ENCODE results near the gene FCAMR. TPM values are rescaled to one million over a fixed set of nuclear protein-coding genes. Genes with fewer than 3 reads are reported as not detected.
A peak's percentile ranks its signal among the peaks of the same experiment; 100 is the strongest.

FCAMR gene
- total RNA-seq, 2 donors from 2014 or later = 0.56 to 4.5 TPM

DNA sequence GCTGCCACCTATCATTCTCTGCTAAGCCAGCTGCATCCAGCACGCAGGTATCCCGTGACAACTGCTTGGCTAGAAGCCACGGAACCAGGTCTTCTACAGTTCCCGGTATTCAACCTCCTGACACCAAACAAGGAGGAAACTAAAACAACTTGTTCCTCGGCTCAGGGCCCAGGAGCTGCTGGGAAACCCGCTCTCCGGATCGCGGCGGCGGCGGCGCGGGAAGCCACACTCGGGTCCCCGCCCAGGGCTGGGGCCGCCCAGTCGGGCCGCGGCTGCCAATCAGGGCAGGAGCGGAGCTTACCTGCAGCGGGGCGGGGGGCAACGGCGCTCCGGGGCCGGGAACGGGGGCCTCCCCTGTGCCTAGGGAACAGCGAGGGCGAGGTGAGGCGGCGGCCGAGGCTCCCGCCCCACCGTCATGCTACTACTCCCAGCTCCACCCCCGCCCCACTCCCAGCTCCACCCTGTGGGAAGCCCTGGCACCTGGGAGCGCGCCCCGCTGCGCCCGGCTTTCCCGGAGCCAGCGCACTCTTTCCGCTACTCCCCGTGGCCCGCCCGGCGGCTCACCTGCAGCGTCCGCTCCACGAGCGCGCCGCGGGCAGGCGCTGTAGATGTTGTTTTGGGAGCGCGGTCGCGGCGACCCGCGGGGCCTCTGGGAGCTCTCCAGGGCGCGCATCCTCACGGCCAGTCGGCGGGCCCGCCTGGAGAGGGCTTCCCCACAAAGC, 60.9 kb downstream of the FCAMR start:
- Histone ChIP-seq H3K9ac (ENCODE audit: low read depth in 2 of 2, low read length in 2 of 2) (peak overlapping the region in 1 of 2 donors; percentile 52), H3K4me1 (peaks cover 11% of the 10 kb centered on the region), H3K27me3 (no peaks in the 10 kb centered on the region), H3K36me3 (no peaks in the 10 kb centered on the region), H3K4me3 (peak overlapping the region; percentile 41), H3K27ac (peak overlapping the region; percentile 29), H3K9me3 (no peaks in the 10 kb centered on the region)
- peak; percentile 84 for DNase-seq
- intact Hi-C loops (cut with DNase I) = loop anchor here (5.0 kb wide), 1 partner anchor 47 kb away; no protein-coding TSS in a partner anchor
- no peak for TF ChIP-seq CTCF (IDR thresholded peaks at IDR 0.05)

DNA sequence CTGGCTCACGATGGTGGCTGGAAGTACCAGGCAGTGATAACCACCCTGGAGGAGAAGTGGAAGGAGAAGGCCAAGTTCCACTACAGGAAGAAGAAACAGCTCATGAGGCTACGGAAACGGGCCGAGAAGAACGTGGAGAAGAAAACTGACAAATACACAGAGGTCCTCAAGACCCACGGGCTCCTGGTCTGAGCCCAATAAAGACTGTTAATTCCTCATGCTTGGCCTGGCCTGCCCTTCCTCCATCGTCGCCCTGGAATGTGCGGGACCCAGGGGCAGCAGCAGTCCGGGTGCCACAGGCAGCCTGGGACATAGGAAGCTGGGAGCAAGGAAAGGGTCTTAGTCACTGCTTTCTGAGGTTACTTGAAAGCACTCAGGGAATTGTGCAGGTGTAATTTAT, 62.2 kb downstream of the FCAMR start:
- no peak overlapping the region for H3K9ac ChIP-seq (ENCODE audit: low read depth in 2 of 2, low read length in 2 of 2)
- H3K27ac ChIP-seq = no peak overlapping the region
- H3K4me1 ChIP-seq = peaks cover 11% of the 10 kb centered on the region
- no peak overlapping the region for H3K4me3 ChIP-seq
- no peak for TF ChIP-seq CTCF (IDR thresholded peaks at IDR 0.05)
- H3K27me3 ChIP-seq = no peaks in the 10 kb centered on the region
- H3K36me3 ChIP-seq = no peaks in the 10 kb centered on the region
- no peak for DNase-seq
- intact Hi-C loops (cut with DNase I) = loop anchor here (5.0 kb wide), 1 partner anchor 46 kb away; no protein-coding TSS in a partner anchor
- H3K9me3 ChIP-seq = no peaks in the 10 kb centered on the region

Other genes starting within 250 kb of the FCAMR start
- gene IL19, start 199.7 kb downstream of the FCAMR start, total RNA-seq = under 1 TPM in 1 of 2 donors, not detected in 1; 0.40 TPM
- gene IL10, start 198.0 kb downstream of the FCAMR start, total RNA-seq = under 1 TPM; 0.17 to 0.29 TPM
- gene IL20, start 104.8 kb downstream of the FCAMR start, total RNA-seq = not detected
- gene IL24, start 73.0 kb downstream of the FCAMR start, total RNA-seq = not detected
- gene FCMR, start 48.5 kb downstream of the FCAMR start, total RNA-seq = 1 to 10 TPM; 2.3 to 2.7 TPM
- over 10,000 TPM in 1 of 2 donors, 1,000 to 10,000 TPM in 1; 7,504 to 12,164 TPM for gene PIGR, start 24.0 kb downstream of the FCAMR start, total RNA-seq
- gene C1orf116, start 62.3 kb upstream of the FCAMR start, total RNA-seq = 10 to 100 TPM; 12.0 to 25.5 TPM
- gene YOD1, start 80.7 kb upstream of the FCAMR start, total RNA-seq = 1 to 10 TPM; 5.7 to 8.0 TPM
- gene PFKFB2, start 82.8 kb upstream of the FCAMR start, total RNA-seq = 10 to 100 TPM; 52.1 to 88.5 TPM
- gene C4BPB, start 118.4 kb upstream of the FCAMR start, total RNA-seq = 1 to 10 TPM; 5.0 to 9.6 TPM
- 1 to 10 TPM; 1.9 to 2.3 TPM for gene C4BPA, start 133.8 kb upstream of the FCAMR start, total RNA-seq

Measured in colonic mucosa (tissue), 4 donors.